ENCODE measurements around the gene CLPX.
A peak's percentile ranks its signal among the peaks of the same experiment; 100 is the strongest.
"Not testable (repeated sequence)": the region's sequence is repeated elsewhere in the genome, so short reads cannot be mapped to it uniquely, and the experiment has no call there.

Gene CLPX

GRCh38 chr15:65192016-65192415 is 6.9 kb upstream of the CLPX start:
- Mint-ChIP-seq H3K27ac (no peak overlapping the region), H3K36me3 (no peaks in the 10 kb centered on the region), H3K4me3 (no peak overlapping the region), H3K4me1 (no peaks in the 10 kb centered on the region), H3K9me3 (no peaks in the 10 kb centered on the region)
- DNase-seq (ENCODE audit: low spot score in 2 of 2) (no peak), ATAC-seq (no peak)

- Mint-ChIP-seq H3K9me3 (no peaks in the 10 kb centered on the region), H3K4me3 (no peak overlapping the region), H3K4me1 (peaks cover 7% of the 10 kb centered on the region), H3K27ac (no peak overlapping the region), H3K36me3 (peaks cover 10% of the 10 kb centered on the region)
- ATAC-seq = no peak
- no peak for DNase-seq (ENCODE audit: low spot score in 2 of 2)
Observed at GRCh38 chr15:65189102-65189740, 4.1 kb upstream of the CLPX start.

GRCh38 chr15:65188472-65188871 is 3.3 kb upstream of the CLPX start:
- H3K9me3 Mint-ChIP-seq; H3K4me1 Mint-ChIP-seq; DNase-seq (ENCODE audit: low spot score in 2 of 2); H3K27ac Mint-ChIP-seq; ATAC-seq; H3K4me3 Mint-ChIP-seq: not testable (repeated sequence)
- H3K36me3 Mint-ChIP-seq = peaks cover 18% of the 10 kb centered on the region

- ATAC-seq = peak; percentile 50
- Mint-ChIP-seq H3K27ac (peak overlapping the region; percentile 95), H3K36me3 (peaks cover 56% of the 10 kb centered on the region), H3K4me3 (peak overlapping the region; percentile 88), H3K9me3 (no peaks in the 10 kb centered on the region), H3K4me1 (peaks cover 12% of the 10 kb centered on the region)
- peak; percentile 23 to 79 for DNase-seq (ENCODE audit: low spot score in 2 of 2)
Observed at GRCh38 chr15:65184305-65184867, 756 bp downstream of the CLPX start.

GRCh38 chr15:65183865-65184159 is 1.3 kb downstream of the CLPX start:
- Mint-ChIP-seq H3K4me1 (peaks cover 12% of the 10 kb centered on the region), H3K9me3 (no peaks in the 10 kb centered on the region), H3K27ac (peak overlapping the region; percentile 95), H3K4me3 (peak overlapping the region; percentile 88), H3K36me3 (peaks cover 61% of the 10 kb centered on the region)
- no peak for DNase-seq (ENCODE audit: low spot score in 2 of 2)
- ATAC-seq = no peak

GRCh38 chr15:65182538-65182937 is 2.6 kb downstream of the CLPX start:
- peaks cover 74% of the 10 kb centered on the region for H3K36me3 Mint-ChIP-seq
- DNase-seq (ENCODE audit: low spot score in 2 of 2) (no peak), ATAC-seq (no peak)
- H3K27ac Mint-ChIP-seq = peak overlapping the region; percentile 95
- H3K4me1 Mint-ChIP-seq = peaks cover 12% of the 10 kb centered on the region
- H3K9me3 Mint-ChIP-seq = no peaks in the 10 kb centered on the region
- H3K4me3 Mint-ChIP-seq = peak overlapping the region; percentile 88

GRCh38 chr15:65181582-65182353 is 3.4 kb downstream of the CLPX start:
- Mint-ChIP-seq H3K4me1 (peaks cover 12% of the 10 kb centered on the region), H3K27ac (peak overlapping the region; percentile 50)
- not testable (repeated sequence) for H3K9me3 Mint-ChIP-seq

GRCh38 chr15:65180167-65180566 is 5.0 kb downstream of the CLPX start:
- Mint-ChIP-seq H3K4me3 (no peak overlapping the region), H3K4me1 (peaks cover 5% of the 10 kb centered on the region), H3K9me3 (no peaks in the 10 kb centered on the region), H3K36me3 (peaks cover 92% of the 10 kb centered on the region), H3K27ac (no peak overlapping the region)
- ATAC-seq (no peak), DNase-seq (ENCODE audit: low spot score in 2 of 2) (no peak)

More at GRCh38 chr15:65181582-65182353, 3.4 kb downstream of the CLPX start:
- not testable (repeated sequence) for H3K4me3 Mint-ChIP-seq; ATAC-seq; DNase-seq (ENCODE audit: low spot score in 2 of 2)
- peaks cover 82% of the 10 kb centered on the region for H3K36me3 Mint-ChIP-seq

- Mint-ChIP-seq H3K27ac (no peak overlapping the region), H3K4me3 (no peak overlapping the region), H3K9me3 (no peaks in the 10 kb centered on the region), H3K4me1 (no peaks in the 10 kb centered on the region), H3K36me3 (peaks cover 98% of the 10 kb centered on the region)
- no peak for DNase-seq (ENCODE audit: low spot score in 2 of 2)
- ATAC-seq = no peak
Observed at GRCh38 chr15:65177901-65178300, 7.2 kb downstream of the CLPX start.

GRCh38 chr15:65176056-65176455 is 9.1 kb downstream of the CLPX start:
- no peaks in the 10 kb centered on the region for H3K4me1 Mint-ChIP-seq
- no peak overlapping the region for H3K27ac Mint-ChIP-seq
- peaks cover 100% of the 10 kb centered on the region for H3K36me3 Mint-ChIP-seq

GRCh38 chr15:65175511-65175910 is 9.6 kb downstream of the CLPX start:
- Mint-ChIP-seq H3K36me3 (peaks cover 100% of the 10 kb centered on the region), H3K9me3 (no peaks in the 10 kb centered on the region), H3K27ac (no peak overlapping the region), H3K4me3 (no peak overlapping the region), H3K4me1 (no peaks in the 10 kb centered on the region)
- ATAC-seq = no peak
- DNase-seq (ENCODE audit: low spot score in 2 of 2) = no peak

More at GRCh38 chr15:65176056-65176455, 9.1 kb downstream of the CLPX start:
- ATAC-seq (no peak), DNase-seq (ENCODE audit: low spot score in 2 of 2) (no peak)
- Mint-ChIP-seq H3K9me3 (no peaks in the 10 kb centered on the region), H3K4me3 (no peak overlapping the region)

- Mint-ChIP-seq H3K4me3 (no peak overlapping the region), H3K36me3 (peaks cover 100% of the 10 kb centered on the region), H3K4me1 (no peaks in the 10 kb centered on the region), H3K27ac (no peak overlapping the region), H3K9me3 (no peaks in the 10 kb centered on the region)
- ATAC-seq (no peak), DNase-seq (ENCODE audit: low spot score in 2 of 2) (no peak)
Observed at GRCh38 chr15:65174509-65174908, 10.6 kb downstream of the CLPX start.

GRCh38 chr15:65172531-65172930 is 12.6 kb downstream of the CLPX start:
- Mint-ChIP-seq H3K9me3 (no peaks in the 10 kb centered on the region), H3K27ac (no peak overlapping the region)

GRCh38 chr15:65171428-65171827 is 13.7 kb downstream of the CLPX start:
- Mint-ChIP-seq H3K9me3 (no peaks in the 10 kb centered on the region), H3K36me3 (peaks cover 100% of the 10 kb centered on the region), H3K27ac (no peak overlapping the region), H3K4me3 (no peak overlapping the region), H3K4me1 (no peaks in the 10 kb centered on the region)
- ATAC-seq = no peak
- no peak for DNase-seq (ENCODE audit: low spot score in 2 of 2)

More at GRCh38 chr15:65172531-65172930, 12.6 kb downstream of the CLPX start:
- no peak for DNase-seq (ENCODE audit: low spot score in 2 of 2)
- Mint-ChIP-seq H3K36me3 (peaks cover 100% of the 10 kb centered on the region), H3K4me3 (no peak overlapping the region), H3K4me1 (no peaks in the 10 kb centered on the region)
- ATAC-seq = no peak

- Mint-ChIP-seq H3K4me1 (no peaks in the 10 kb centered on the region), H3K4me3 (no peak overlapping the region), H3K9me3 (no peaks in the 10 kb centered on the region), H3K36me3 (peaks cover 93% of the 10 kb centered on the region), H3K27ac (no peak overlapping the region)
- ATAC-seq (no peak), DNase-seq (ENCODE audit: low spot score in 2 of 2) (no peak)
Observed at GRCh38 chr15:65165875-65166274, 19.3 kb downstream of the CLPX start.

- no peak for ATAC-seq
- H3K9me3 Mint-ChIP-seq = no peaks in the 10 kb centered on the region
- H3K27ac Mint-ChIP-seq = no peak overlapping the region
- no peaks in the 10 kb centered on the region for H3K4me1 Mint-ChIP-seq
- no peak for DNase-seq (ENCODE audit: low spot score in 2 of 2)
- H3K4me3 Mint-ChIP-seq = no peak overlapping the region
- peaks cover 91% of the 10 kb centered on the region for H3K36me3 Mint-ChIP-seq
Observed at GRCh38 chr15:65164139-65164538, 21.0 kb downstream of the CLPX start.
